ENCODE measurements around the gene PTX3.

The PTX3 gene

GRCh38 chr3:157420606-157421130 is 16.0 kb upstream of the PTX3 start:
- DNase-seq (ENCODE audit: low spot score): no peak

DNA sequence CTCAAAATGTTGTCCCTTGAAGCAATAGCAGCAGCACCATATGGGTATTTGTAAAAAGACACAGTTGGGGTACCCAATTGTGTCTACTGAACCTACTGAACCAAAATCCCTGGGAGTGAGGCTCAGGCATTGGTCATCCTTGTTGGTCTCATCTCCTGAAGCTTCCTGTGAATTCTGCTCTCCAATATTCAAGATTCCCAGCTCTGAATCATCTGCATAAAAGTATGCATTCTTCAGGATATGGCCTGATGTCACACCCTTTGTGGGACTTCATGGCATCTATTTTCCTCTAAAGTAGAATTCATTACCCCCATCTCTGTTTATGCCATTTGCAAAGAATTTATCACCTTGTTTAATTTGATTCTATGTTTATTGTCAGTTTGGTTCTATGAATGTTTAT is 13.3 kb upstream of the PTX3 start:
- no peak for DNase-seq (ENCODE audit: low spot score)

DNA sequence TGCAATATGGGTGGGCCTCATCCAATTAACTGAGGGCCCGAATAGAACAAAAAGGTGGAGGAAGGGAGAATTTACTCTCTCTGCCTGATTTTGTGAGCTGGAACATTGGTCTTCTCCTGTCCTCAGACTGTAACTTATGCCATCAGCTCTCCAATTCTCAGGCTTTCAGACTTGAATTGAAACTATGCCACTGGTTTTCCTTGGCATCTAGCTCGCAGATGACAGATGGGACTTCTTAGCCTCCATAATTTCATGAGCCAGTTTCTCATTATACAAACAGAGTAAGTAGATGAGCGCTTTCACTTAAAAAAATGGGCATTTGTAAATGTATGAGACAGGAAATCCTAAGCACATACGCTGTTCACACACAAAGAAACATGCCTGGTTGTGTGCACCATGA is 8.7 kb upstream of the PTX3 start:
- no peak for DNase-seq (ENCODE audit: low spot score)

DNA sequence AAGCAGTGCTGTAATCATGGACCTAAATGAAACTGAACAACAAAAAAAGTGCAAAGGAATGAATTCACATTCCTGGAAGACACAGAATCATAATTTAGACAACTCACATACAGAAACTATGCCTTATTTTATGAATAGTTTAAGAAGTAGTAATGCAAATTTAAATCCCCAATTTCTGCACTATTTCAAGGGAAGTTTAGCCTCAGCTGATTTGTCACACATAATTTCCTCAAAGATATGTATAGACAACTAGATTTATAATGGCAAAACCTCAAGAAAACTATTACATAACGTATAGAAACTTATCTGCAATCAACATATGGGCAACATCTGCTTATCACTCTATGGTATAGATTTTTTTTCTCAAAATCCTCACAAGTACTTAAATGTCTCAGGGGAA is 7.8 kb upstream of the PTX3 start:
- no peak for DNase-seq (ENCODE audit: low spot score)

DNA sequence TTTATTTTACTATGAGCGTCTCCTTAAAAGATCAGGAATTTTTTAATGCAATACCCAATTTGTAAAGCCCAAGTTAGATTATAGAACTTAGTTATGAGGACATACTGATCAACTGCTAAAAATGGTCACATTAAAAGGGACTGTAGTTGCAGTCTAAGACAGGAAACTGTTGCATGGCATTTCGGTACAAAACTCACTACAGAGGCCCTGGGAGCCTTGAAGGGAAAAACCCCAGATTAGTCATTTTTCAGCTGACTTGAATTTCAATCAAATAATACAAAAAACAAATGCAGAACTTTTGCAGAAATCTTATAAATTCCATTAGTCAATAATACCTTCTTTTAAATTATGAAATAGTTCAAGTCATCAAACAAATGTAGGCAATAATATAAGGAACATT is 6.9 kb upstream of the PTX3 start:
- DNase-seq (ENCODE audit: low spot score): no peak

GRCh38 chr3:157438194-157438730 is 1.6 kb downstream of the PTX3 start:
- DNase-seq (ENCODE audit: low spot score): no peak

DNA sequence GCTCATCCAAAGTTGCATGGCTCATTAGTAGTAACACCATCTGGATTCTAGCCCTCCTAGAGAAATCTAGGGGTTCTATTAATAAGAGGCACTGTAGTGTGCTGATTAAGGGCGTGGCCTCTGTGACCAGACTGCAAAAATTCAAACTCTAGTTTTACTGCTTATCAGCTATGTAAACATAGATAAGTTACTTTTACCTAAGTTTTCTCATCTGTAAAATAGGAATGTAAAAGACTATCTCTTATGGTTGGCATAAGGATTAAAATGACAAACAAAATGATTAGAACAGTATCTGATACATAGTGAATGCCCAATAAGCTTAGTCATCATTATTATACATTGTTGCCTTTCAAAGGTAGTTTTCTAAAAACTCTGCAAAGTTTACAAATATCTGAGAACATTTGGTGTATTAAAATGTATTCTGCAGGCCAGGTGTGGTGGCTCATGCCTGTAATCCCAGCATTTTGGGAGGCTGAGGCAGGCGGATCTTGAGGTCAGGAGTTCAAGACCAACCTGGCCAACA is 4.5 kb downstream of the PTX3 start:
- no peak for DNase-seq (ENCODE audit: low spot score)

DNA sequence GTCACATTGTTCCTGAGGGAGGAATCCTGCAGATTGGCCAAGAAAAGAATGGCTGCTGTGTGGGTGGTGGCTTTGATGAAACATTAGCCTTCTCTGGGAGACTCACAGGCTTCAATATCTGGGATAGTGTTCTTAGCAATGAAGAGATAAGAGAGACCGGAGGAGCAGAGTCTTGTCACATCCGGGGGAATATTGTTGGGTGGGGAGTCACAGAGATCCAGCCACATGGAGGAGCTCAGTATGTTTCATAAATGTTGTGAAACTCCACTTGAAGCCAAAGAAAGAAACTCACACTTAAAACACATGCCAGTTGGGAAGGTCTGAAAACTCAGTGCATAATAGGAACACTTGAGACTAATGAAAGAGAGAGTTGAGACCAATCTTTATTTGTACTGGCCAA is 6.1 kb downstream of the PTX3 start:
- DNase-seq (ENCODE audit: low spot score): no peak

DNA sequence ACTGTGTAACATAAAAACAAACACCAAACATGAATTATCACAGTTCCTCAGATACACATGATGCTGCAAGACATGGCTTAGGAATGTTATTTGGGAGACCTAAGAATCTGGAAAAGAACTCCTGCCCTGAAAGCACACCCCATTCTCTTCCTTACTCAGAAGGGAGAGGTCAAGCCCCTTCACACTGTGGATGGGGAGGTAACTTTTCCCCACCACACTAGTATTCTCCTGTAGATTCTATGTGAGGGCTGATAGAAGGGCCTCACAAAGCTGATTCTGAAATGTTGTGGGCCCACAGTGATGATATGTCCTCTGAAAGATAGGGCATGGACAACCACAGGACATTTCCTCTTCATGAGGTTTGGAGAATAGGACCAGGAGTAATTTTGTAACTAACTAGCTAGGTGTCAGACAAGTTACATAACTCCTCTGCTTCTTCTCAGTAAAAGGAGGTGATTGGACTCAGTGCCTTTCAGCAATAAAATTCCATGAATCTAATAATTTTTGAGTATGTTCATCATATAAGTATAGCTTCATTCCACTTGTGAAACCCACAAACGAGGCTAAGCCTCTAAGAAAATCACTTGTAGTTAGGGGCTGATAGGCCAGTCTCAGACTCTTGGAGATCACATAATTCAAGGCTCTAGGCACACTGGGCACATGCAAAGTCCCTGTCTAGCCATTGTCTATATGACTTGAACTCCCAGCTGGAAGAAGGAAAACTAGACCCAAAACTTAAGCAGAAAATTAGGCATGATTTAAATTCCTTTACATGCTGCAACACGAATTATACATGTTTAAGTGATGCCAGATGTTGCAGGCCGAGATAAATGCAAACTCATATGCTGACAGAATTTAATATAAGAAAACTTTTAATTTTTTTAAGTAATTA is 7.5 kb downstream of the PTX3 start:
- DNase-seq (ENCODE audit: low spot score): no peak

DNA sequence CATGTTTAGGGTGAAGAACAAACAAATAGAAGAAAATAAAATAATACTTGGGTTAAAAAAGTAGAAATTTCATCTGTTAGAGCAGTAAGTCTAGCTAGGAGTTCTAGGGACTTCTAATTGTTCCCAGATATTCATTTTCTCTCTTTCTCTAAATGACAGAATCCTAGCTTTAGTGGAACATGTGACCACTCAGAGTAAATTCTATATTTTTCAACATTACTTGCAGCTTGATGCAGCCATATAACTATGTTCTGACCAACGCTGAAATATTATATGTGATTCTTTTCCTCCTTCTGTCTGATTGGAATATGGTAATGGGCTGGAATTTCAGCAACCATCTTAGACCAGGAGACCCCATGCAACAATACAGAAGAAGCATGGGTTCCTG is 8.1 kb downstream of the PTX3 start:
- DNase-seq (ENCODE audit: low spot score): no peak

GRCh38 chr3:157445857-157446256 is 9.2 kb downstream of the PTX3 start:
- DNase-seq (ENCODE audit: low spot score): no peak

- no peak for DNase-seq (ENCODE audit: low spot score)
Measured at GRCh38 chr3:157447026-157447694, 10.5 kb downstream of the PTX3 start.

GRCh38 chr3:157452097-157452496 is 15.4 kb downstream of the PTX3 start:
- no peak for DNase-seq (ENCODE audit: low spot score)

DNA sequence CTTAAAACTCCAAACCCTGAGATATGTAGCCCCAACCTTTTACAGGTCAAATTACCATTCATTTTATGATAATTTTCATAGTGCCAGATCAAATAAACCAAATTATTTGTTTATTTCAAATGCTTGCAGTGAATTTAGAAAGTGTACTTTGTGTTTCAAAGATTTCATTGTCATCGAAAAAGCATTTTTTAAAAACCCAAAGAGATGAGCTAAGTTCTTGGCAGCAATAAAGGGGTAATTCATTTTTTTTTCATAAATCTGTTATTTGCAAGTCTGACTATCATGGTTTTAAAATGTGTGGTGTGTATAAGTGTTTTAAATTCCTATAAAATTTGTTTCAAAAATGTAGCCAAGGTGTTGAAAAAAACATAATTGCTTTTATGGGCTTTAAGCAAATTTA is 17.2 kb downstream of the PTX3 start:
- DNase-seq (ENCODE audit: low spot score): no peak

GRCh38 chr3:157459706-157460105 is 23.1 kb downstream of the PTX3 start:
- no peak for DNase-seq (ENCODE audit: low spot score)

GRCh38 chr3:157460253-157460652 is 23.6 kb downstream of the PTX3 start:
- DNase-seq (ENCODE audit: low spot score): no peak

GRCh38 chr3:157463816-157464215 is 27.2 kb downstream of the PTX3 start:
- no peak for DNase-seq (ENCODE audit: low spot score)

DNA sequence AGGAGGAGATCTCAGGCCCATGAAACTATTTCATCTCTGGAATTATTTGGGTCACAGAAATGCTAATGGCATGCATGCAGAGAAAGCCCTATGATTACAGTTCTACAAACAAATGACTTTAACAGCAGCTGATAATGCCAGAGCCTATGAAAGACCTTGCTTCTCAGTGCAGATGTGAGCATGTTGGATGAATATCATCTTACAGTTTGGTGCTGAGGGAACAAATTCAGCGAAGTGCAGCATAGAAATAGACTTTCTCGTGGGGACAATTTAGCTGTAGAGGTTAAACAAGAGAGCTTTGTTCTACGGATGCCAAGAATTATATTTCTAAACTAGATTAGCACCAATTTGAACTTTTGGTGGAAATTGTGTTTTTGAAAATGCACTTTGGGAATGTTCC is 27.7 kb downstream of the PTX3 start:
- no peak for DNase-seq (ENCODE audit: low spot score)

DNA sequence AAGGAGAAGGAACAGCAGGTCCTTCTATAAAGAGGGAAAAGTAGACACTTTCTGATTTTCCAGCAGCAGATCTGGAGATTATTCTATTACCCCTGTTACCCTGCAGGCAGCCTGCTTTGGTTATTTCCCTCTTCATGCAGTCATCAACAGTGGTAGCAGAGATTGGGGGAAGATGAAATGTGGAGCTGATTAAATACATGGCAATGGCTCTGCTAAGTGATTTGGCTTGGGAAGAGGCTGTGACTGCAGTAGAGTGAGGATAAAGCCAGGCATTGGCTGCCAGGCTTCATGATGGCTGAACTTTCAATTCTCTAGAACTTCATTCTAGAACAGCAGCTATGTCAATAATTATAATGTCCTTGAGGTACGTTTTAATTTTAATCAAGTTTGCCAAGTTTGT is 29.1 kb downstream of the PTX3 start:
- DNase-seq (ENCODE audit: low spot score): no peak

- no peak for DNase-seq (ENCODE audit: low spot score)
Measured at GRCh38 chr3:157467200-157467599, 30.6 kb downstream of the PTX3 start.

DNA sequence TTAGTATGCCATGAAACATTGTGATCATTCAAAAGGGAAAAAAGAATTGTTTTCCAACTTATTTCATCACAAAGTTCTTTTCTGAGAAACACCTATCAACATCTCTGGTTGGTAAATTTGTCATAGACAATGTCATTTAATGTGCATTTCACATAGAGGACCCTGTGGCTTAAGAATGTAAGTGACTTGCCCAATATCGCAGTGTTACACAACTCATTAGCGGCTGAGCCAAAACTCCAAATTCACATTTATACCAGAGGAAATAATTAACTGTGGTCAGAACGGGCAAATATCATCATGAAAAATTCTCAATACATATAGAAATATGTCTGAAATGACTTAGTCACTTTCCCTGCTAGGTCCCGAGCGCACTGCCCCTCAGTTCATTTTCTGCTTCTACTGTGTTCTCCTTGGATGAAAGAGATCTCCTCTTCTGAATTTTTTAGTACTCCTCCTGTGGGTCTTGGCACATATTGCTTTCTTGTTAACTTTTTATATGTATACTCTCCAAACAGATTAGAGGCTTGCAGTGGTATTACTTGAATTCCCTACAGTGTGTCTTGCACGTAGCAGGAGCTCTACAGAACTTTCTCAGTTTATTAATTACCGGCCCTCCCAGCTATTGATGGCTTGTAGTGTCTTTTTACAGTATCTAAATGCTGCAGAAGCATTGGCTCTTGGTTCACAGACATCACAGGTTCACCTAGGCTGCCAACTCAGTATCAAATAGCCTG is 33.1 kb downstream of the PTX3 start:
- DNase-seq (ENCODE audit: low spot score): no peak

- no peak for DNase-seq (ENCODE audit: low spot score)
Measured at GRCh38 chr3:157471064-157471463, 34.4 kb downstream of the PTX3 start.
